Activated CD4-positive, alpha-beta T cell treated with anti-CD3 and anti-CD28 coated beads, Interleukin-2, Interleukin-6, amounts not matched to agents 100 ng/mL and 50 ng/mL, durations not matched to agents 16 hours and 8 hours (primary cell): Measurements from ENCODE around the gene CWC15.
"Not testable (repeated sequence)": the region's sequence is repeated elsewhere in the genome, so short reads cannot be mapped to it uniquely, and the experiment has no call there.

Source experiments
- DNase-seq: peaks from one replicate; pipeline ENCODE4 v3.0.0-alpha.2; 2020

The CWC15 gene

GRCh38 chr11:94948070-94948617, 25.2 kb downstream of the CWC15 start:
- no peak for DNase-seq

GRCh38 chr11:94946812-94947211, 26.5 kb downstream of the CWC15 start:
- no peak for DNase-seq

GRCh38 chr11:94941131-94941530, 32.2 kb downstream of the CWC15 start:
- DNase-seq: no peak

- no peak for DNase-seq
Measured at GRCh38 chr11:94939346-94939745, 34.0 kb downstream of the CWC15 start.

- DNase-seq: no peak
Measured at GRCh38 chr11:94938095-94939055, 35.0 kb downstream of the CWC15 start.

- DNase-seq: peak; percentile 2
Measured at GRCh38 chr11:94934846-94935245, 38.5 kb downstream of the CWC15 start.

- DNase-seq: peak; percentile 3
Measured at GRCh38 chr11:94934362-94934761, 39.0 kb downstream of the CWC15 start.

GRCh38 chr11:94933223-94934130, 39.9 kb downstream of the CWC15 start:
- no peak for DNase-seq

GRCh38 chr11:94932503-94932902, 40.9 kb downstream of the CWC15 start:
- no peak for DNase-seq

- not testable (repeated sequence) for DNase-seq
Measured at GRCh38 chr11:94932072-94932471, 41.3 kb downstream of the CWC15 start.

GRCh38 chr11:94928117-94928990, 45.0 kb downstream of the CWC15 start:
- no peak for DNase-seq

- DNase-seq: no peak
Measured at GRCh38 chr11:94926698-94927237, 46.6 kb downstream of the CWC15 start.

GRCh38 chr11:94926271-94926625, 47.1 kb downstream of the CWC15 start:
- no peak for DNase-seq

- DNase-seq: no peak
Measured at GRCh38 chr11:94925422-94926270, 47.7 kb downstream of the CWC15 start.

GRCh38 chr11:94924612-94925011, 48.7 kb downstream of the CWC15 start:
- peak; percentile 7 for DNase-seq

GRCh38 chr11:94924171-94924572, 49.2 kb downstream of the CWC15 start:
- no peak for DNase-seq

GRCh38 chr11:94923004-94923334, 50.4 kb downstream of the CWC15 start:
- no peak for DNase-seq

GRCh38 chr11:94922321-94923003, 50.9 kb downstream of the CWC15 start:
- DNase-seq: no peak

- DNase-seq: no peak
Measured at GRCh38 chr11:94920311-94920710, 53.0 kb downstream of the CWC15 start.

- DNase-seq: not testable (repeated sequence)
Measured at GRCh38 chr11:94913718-94914394, 59.5 kb downstream of the CWC15 start.
